GM19324 (cell line): Measurements from ENCODE around the gene TMEM201.

Source experiments
- ATAC-seq: cut with Tn5 transposase; IDR thresholded peaks from one replicate; pipeline ENCODE4 v1.9.1; 2021; ENCODE audit warnings: mild to moderate bottlenecking, moderate library complexity; ENCODE audit not compliant: unreplicated experiment, low FRiP score

TMEM201 gene

DNA sequence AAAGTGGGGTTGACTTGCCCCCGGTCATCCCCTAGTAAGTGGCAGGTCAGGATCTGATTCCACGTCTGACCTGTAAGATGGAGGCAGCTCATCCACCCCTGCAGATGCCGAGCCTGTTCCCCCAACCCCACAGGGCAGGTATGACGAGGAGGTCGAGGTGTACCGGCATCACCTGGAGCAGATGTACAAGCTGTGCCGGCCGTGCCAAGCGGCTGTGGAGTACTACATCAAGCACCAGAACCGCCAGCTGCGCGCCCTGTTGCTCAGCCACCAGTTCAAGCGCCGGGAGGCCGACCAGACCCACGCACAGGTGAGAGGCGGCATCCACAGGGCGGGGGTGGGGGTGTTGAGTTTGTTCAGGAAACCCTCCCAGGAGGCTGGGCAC lies 9.6 kb downstream of the TMEM201 start:
- ATAC-seq, result no peak

DNA sequence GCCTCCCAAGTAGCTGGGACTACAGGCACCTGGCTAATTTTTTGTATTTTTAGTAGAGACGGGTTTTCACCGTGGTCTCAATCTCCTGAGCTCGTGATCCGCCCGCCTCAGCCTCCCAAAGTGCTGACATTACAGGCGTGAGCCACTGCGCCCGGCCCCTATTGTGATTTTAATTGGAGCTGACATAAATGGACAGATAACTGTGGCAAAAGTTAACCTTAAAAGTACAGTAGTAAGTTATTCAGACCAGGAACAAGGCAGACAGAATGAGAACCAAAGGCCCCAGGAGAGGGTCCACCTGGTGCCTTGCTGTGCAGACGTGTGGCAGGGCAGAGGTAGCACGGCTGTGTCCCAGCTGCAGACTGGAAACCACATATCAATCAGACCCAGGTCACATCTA lies 11.0 kb downstream of the TMEM201 start:
- ATAC-seq, result no peak

DNA sequence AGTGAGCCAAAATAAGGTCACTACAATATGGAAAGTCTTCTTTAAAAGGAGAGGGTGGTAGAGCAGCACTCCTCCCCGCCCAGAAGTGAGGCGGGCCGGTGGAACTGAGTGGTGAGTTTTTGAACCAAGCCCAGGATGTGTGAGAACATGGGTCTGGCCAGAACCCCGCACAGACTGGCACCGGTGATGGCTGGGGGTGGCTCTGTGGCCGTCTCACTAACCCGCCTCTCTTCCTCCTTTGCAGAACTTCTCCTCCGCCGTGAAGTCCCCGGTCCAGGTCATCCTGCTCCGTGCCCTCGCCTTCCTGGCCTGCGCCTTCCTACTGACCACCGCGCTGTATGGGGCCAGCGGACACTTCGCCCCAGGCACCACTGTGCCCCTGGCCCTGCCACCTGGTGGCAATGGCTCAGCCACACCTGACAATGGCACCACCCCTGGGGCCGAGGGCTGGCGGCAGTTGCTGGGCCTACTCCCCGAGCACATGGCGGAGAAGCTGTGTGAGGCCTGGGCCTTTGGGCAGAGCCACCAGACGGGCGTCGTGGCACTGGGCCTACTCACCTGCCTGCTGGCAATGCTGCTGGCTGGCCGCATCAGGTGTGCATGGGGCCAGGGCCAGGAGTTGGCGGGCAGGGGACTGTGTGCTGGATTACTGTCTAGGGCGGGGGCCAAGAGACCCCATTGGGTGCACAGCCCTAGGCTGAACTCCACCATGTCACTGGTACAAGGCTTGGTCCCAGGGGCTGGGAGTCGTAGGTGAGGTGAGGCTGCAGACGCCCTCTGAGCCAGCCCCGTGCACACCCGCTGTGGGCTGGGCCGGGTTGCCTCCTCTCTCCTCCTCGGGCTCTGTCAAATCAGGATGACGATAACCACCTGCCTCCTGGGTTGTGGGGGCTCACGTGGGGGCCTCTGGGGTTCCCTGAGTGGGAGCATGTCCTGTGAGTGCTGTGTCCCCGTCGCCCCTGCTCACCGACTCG lies 12.4 kb downstream of the TMEM201 start:
- no peak for ATAC-seq

DNA sequence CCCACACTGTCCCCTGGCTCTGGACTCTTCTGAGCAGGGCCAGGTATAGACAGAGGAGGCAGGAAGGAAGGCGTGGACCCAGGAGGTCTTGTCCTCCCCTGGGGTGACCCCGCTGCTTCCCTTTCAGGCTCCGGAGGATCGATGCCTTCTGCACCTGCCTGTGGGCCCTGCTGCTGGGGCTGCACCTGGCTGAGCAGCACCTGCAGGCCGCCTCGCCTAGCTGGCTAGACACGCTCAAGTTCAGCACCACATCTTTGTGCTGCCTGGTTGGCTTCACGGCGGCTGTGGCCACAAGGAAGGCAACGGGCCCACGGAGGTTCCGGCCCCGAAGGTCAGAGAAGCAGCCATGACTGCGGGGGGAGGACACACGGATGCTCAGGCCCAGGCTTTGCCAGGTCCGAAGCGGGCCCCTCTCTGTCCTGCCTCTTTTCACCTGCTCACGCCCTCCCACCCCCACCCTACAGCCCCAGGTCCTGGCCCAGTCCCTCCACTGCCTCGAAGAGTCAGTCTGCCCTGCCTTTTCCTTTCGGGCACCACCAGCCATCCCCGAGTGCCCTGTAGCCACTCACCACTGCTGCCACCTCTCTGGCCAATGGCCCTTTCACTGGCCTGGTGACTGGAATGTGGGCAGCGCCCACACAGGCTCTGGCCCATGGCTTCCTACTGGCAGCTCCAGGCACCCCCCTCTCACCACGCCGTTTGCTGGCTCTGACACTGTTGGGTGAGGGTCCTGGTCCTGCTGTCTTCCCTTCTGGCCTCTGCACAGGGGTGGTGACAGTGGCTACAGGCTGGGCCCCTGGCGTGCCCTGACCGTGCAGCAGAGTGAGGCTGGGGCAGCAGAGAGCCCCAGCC lies 13.5 kb downstream of the TMEM201 start:
- ATAC-seq, result no peak

DNA sequence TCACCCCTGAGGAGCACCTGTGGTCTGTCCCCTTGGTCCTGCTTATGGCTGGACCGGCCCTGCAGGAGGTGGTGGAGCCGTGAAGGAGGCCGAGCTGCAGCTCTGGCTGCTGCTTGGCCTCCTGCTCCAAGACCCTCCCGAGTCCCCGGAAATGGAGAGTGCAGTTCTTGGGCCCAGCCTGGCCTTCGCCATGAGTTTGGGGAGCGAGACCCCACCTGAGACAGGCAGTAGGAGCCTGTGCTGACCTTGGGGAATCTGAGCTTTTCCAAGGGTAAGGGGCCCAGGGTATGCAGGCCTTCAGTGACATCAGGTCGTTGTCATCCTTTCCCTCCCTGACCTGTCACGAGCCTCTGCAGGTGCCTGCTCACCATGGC lies 14.1 kb downstream of the TMEM201 start:
- ATAC-seq, result no peak

DNA sequence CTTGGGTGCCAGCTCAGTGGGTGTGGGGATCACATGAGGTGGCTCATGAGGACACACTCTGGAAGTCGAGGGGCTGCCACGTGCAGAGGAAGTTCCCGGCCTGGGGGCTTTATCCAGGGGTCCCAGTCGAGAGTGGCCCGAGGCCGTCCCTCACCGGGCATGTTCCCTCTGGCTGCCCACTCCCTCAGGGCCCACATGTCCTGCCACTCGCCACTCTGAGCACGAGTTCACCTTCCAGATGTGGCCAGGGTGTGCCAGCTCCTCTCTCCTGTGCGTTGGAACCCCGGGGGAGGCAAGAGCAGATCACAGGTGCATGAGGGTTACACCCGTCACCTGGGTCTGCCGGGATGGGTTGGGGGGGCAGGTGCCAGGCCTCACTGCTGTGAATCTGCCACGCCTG lies 14.6 kb downstream of the TMEM201 start:
- ATAC-seq, result no peak

DNA sequence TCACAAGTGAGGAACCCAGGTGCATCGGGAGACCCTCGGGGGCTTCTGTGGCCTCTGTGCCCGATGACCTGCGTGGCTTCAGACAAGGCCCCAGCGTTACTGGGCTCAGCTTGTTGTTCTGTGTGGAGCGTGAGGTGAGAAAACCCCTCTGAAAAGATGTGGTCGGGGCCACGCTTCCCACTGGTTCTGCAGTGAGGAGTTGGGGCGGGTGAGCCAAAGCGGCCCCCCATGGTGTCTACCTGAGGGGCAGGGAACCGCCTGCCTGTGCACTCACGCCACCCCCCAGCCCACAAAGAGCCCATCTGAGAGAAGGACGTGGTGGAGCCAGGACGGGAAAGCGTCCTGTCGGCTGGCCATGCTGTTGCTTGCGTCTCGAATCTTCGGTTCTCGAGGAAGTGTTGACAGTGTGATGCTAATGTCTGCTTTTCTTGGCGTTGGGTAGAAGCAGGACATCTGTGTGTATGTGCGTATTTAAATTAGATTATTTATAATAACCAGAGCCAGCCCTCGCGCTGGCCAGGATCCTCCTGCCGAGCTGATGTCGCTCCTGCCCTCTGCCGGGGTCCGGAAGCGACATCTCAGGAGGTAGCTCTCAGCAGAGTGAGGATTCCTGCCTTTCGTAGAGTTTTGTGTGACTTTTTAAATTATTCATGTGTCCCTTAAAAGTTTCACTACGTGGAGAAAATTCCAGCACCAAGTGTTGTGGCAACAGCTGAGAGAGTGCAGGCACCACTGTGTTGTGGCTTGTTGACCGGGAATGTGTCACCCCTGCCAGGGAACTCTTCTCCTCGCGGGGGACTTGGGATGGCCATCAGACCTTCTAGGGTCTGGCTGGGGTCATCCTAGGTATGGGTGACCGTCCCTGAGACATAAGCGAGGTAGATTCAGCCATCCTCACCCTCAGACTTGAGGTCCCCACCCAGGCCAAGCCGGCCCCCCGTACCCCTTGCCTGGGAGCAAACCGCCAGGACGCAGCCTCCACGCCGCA lies 15.3 kb downstream of the TMEM201 start:
- ATAC-seq, result no peak

DNA sequence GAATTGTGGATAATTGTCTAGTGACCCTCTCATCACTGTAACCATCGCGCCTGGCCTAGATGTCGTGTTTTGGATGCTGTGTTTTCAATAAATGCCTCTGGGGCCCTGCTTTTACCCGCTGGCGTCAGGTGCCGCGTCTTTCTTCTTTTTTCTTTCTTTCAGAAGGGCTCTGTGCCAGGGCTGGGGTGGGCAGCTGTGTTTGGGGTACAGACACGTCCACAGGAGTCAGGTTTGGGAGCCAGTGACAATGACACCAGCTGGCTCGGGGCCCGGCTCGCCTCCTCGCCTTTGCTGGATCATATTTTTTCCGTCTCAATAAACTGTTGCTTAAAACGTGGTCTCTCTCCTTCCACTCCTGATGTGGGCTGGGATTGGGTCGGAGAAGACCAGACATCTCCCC lies 16.1 kb downstream of the TMEM201 start:
- ATAC-seq, result no peak

DNA sequence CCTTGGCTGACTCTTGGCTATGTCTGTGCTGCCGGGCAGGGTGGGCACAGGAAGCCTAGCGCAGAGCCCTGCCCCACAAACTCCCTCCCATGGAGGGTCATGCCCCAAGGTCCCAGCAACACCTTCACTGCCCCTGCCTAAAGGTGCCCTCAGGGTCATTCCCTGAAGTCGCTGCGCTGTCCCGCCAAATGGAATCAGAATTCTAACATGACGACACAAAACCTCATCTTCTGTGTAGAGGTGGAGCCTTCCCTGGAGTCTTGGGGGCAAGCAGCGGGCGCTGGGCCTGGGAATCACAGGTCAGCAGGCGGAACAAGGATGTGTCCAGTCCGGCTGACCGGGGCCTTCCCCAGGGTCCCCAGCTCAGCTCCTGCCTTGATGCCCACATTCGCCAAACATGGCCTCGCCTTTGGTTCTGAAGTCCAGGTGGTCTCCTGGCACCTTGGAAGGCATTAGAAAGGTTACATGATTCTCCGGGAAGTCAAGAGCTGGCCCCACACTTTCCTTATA lies 17.3 kb downstream of the TMEM201 start:
- ATAC-seq, result no peak

DNA sequence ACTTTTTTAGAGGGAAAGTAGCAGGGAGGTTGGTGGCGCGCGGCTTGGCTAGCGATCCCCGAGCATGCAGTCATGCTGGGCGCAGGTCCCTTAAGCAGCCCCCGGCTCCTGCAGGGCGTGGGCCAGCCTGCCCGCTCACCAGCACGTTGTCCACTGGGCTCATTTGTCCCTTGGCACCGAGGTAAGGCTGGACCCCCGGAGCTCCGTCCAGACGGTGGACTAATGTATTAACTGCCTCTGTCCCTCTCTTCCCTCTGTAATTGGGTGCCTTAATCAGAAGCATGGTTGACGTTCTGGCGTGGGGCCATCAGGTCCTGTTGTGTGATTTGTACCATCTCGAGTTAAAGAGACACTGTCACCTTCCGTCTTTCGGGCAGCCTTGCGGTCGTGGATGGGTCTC lies 17.7 kb downstream of the TMEM201 start:
- ATAC-seq, result no peak

DNA sequence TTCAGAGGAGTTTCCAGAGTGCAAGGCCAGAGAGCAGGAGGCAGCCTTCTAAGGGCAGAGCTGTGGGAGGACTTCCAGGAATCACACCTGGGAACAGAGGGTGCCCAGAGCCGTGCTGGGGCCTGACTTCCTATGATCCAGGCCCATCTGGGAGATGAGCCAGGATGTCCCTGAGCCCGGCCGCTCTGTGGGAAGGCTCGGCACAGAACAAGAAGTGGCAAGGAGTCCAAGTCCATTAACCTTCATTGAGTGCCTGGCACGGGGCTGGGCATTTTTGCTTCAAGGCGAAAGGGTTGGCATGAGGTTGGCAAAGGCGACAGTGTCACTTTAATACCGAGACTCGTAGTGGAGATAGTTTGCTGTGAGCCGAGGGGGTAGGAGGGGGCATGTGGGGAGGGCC lies 18.2 kb downstream of the TMEM201 start:
- ATAC-seq, result no peak

DNA sequence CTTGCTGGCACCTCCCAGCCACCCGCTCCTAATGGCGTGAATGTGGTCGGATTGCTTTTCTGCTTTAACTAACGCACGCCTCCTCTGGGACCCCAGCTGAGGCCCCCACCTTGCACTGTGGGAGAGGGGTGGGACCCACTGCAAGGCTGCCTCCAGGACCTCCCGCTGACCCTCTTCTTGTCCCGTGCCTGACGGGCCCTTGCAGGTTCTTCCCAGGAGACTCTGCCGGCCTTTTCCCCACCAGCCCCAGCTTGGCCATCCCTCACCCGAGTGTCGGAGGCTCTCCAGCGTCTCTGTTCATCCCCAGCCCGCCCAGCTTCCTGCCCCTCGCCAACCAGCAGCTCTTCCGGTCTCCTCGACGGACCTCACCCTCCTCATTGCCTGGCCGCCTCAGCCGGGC lies 18.6 kb downstream of the TMEM201 start:
- ATAC-seq, result no peak

DNA sequence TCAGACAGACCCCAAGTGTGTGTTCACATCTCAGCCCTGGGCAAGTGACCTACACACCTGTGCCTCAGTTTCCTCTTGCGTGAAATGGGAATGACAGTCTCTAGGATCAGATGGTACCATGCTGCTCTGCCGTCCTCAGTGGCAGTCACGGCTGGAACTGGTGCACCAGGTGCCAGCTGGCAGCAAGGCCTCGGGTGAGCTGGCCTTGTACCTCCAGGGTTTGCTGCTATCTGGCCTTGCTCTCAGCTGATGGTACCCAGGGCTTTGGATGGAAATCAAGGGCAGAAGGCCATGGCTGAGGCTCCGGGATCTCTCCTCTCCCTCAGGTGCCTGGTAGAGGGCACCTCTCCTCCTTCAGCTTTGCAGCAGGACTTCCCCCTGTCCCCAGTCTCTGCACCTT lies 21.3 kb downstream of the TMEM201 start:
- no peak for ATAC-seq

DNA sequence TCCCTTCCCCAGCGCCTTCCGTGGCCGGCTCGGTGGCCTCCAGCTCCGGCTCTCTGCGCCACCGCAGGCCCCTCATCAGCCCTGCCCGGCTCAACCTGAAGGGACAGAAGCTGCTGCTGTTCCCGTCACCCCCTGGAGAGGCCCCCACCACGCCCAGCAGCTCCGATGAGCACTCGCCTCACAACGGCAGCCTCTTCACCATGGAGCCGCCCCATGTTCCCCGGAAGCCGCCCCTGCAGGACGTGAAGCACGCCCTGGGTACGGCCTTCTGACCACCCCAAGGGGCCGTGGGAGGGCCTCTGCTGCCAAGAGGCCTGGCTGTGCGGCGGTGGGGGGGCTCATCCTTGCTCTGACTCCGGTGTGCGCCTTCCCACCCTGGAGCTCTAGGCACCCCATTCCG lies 21.8 kb downstream of the TMEM201 start:
- no peak for ATAC-seq

DNA sequence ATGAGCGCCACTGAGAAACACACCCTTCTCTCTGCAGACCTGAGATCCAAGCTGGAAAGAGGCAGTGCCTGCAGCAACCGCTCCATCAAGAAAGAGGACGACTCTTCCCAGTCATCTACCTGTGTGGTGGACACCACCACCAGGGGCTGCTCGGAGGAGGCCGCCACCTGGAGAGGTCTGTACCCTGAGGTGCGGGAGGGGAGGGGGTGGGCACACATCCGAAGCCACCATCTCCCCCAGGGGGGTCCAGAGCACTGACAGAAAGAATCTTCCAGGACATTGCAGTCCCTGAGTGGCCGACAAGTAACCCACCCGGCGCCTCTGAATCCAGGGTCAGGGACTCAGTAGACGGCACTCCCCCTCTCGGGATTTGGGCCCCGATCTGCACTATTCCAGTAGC lies 23.0 kb downstream of the TMEM201 start:
- no peak for ATAC-seq

DNA sequence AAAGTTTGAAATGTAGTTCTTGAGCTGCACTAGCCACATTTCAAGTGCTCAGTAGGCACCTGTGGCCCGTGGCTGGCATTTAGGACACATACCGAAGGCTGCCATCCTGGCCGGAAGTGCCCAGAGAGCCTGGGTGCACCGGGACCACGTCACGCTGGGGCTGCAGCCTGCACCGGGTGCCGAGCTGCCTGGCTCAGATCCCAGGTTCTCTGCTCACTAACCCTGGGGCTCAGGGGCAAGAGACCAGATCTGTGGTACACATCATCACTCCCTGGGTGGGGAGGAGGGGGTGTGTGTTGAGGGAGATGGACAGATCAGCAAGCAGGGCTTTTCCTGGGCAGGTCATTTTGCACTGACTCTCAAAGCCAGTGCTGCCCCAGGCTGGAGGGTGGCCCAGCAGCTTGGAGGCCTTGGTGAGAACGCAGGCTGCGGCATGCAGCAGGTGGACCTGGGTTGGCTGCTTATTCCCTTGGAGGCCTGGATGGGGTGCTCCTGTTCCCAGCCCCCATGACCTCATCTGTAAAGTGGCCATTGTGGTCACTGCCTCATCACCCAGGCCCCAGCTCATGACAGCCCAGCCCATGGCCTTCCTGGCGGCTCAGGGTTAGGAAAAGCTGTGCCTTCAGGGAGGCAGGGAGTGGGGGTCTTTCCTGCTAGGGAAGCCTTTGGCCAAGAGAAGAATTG lies 23.6 kb downstream of the TMEM201 start:
- no peak for ATAC-seq

DNA sequence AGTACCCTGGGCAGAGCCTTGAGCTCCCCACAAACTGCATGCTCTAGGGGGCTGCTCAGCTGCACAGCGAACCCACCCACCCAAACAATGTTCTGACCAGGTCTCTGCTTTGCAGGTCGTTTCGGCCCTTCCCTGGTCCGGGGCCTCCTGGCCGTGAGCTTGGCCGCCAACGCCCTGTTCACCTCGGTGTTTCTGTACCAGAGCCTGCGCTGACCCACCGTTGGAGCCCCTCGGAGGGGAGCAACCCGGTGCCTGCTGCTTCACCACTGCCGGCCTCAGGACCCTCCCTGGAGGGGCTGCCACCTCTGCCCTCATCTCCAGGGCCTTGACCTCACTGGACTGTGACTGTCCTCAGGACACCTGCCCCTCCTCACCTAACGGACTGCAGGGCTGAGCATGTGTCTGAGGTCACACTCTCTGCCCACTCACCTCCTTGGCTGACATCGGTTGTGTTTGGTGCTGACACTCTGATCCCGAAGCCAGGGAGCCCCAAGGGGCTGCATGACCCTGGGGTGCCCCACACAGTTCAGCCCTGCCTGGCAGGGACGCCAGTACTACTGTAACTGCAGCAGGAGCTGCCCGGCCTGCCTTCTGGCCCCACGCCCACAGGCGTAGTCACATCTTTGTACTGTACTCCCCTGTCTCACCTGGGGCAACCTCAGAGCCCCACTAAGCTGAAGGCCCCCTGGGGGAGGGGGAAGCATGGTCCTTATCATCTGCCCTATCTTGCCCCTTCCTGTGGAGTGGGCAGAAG lies 24.3 kb downstream of the TMEM201 start:
- ATAC-seq, result no peak

DNA sequence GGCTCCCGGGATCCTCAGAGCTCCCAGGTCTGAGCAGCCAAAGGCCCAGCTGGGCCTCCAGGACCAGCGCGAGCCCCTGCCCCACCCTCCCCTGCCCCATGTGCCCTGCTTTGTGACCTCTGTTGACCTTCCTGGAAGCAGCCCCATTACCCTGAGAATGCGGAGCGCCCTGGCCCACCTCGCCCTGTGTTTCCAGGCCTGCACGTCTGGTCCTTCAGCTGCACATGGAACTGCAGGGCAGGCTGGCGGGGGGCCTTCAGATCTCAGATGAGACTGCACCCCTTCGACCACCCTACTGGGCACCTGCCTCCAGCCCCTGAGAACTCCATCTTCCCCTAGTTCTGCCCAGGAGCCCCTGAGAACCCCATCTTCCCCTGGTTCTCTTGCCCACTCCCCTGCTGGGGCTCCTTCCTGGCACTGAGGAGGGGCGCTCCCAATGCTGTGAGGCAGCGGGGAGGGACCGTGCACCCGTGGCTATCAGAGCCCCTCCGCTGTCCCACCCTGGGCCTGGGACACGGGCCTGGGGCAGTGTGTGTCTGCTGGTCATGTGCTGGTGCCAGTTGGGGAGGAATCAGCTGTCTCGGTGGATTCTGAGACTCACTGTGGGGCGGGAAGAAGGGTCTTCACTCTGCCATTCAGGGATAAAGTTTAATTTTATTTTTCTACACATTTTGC lies 25.1 kb downstream of the TMEM201 start:
- no peak for ATAC-seq
